ENCODE data around the gene NUDT1. TPM values are rescaled to one million over a fixed set of nuclear protein-coding genes. Genes with fewer than 3 reads are reported as not detected.

NUDT1 gene
- total RNA-seq, 1 experiment from 2014 or later = 42.2 TPM

DNA sequence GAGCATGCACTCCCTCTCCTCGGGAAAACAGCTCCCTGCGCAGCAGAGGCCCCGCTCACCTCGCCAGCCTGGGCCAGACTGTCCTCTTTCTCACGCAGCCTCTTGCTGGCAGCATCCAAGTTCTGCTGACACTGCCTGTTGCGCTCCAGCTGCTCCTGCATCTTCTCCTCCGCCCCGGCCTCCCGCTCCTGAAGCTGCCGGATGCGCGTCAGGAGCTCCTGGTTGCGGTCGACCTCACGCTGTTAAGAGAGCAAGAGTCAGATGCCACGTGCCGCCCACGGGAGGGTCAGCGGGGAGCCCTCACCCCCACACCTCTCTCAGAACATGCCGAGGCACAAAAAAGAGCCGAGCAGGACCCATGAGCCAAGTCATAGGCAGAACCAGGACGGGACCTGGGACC lies 19.5 kb upstream of the NUDT1 start:
- no peak for DNase-seq (ENCODE audit: extremely low read depth, low read depth)

DNA sequence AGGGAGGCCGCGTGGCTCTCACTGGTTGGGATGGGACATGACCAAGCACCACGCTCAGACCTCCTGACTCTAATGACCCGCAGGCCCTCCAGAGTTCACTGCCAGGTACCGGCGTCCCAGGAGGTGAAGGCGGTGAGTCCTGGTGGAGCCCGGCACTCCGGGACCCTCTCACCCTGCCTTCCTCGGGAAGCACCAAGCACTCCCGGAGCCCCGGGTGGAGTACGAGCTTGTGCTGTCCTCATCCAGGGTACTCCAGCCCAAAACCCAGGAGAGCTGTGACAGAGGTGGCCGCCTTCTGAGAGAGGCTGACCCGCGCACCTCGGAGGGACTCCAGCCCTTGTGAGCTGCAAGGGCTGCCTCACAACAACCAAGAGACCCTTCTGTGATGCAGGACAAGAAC lies 18.7 kb upstream of the NUDT1 start:
- DNase-seq (ENCODE audit: extremely low read depth, low read depth) = no peak

GRCh38 chr7:2224491-2224928 lies 17.5 kb upstream of the NUDT1 start:
- DNase-seq (ENCODE audit: extremely low read depth, low read depth) = no peak

DNA sequence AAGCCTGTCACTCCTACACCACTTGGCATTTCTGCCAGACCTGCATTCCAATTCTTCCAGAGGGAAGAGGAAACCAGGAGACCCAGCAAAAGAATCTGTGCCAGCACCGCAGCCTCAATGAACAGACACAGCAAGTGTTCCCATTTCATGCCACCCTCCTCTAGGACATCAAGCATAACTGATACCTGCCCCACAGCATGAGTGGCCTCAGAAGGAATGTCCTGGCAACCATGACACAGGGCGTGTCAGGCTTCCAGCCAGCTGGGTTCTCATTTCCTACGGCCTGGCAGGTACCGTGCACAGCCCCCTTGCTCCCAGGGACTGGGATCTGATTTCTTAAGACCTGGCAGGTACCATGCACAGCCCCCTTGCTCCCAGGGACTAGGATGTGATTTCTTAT lies 17.1 kb upstream of the NUDT1 start:
- DNase-seq (ENCODE audit: extremely low read depth, low read depth) = no peak

DNA sequence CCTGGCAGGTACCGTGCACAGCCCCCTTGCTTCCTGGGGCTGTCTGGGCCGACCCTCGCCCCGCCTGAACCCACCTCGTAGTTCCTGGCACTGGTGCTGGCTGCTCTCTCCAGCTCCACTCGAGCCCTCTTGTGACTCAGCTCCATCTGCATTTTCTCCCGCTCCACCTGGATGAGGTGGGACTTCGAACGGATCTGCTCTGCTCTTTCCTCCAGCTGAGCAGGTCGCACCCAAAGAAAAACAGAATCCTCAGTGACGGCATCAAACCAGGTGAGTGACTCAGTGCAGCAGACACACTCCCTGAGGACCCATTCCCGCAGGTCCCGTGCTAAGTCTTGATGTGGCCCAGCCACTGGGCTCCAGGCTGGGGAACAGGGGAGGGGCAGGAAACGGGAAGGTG lies 16.7 kb upstream of the NUDT1 start:
- DNase-seq (ENCODE audit: extremely low read depth, low read depth) = no peak

GRCh38 chr7:2225830-2226229 lies 16.2 kb upstream of the NUDT1 start:
- no peak for DNase-seq (ENCODE audit: extremely low read depth, low read depth)

GRCh38 chr7:2227699-2228098 lies 14.3 kb upstream of the NUDT1 start:
- no peak for DNase-seq (ENCODE audit: extremely low read depth, low read depth)

DNA sequence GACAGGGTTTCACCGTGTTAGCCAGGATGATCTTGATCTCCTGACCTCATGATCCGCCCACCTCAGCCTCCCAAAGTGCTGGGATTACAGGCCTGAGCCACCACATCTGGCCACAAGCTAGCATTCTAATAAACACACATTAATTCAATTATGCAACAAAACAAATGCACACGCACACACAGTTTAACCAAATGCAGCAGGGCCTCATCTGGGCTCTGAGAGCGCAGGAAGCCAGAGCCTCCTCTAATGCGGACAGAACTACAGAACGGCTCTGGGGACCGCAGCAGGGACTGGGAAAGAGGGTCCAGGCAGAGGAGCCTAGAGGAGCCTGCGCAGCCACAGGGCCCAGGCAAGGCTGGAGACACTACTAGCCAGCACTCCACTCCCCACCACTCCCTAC lies 13.1 kb upstream of the NUDT1 start:
- no peak for DNase-seq (ENCODE audit: extremely low read depth, low read depth)

- no peak for DNase-seq (ENCODE audit: extremely low read depth, low read depth)
Measured at GRCh38 chr7:2229467-2229866, 12.6 kb upstream of the NUDT1 start.

DNA sequence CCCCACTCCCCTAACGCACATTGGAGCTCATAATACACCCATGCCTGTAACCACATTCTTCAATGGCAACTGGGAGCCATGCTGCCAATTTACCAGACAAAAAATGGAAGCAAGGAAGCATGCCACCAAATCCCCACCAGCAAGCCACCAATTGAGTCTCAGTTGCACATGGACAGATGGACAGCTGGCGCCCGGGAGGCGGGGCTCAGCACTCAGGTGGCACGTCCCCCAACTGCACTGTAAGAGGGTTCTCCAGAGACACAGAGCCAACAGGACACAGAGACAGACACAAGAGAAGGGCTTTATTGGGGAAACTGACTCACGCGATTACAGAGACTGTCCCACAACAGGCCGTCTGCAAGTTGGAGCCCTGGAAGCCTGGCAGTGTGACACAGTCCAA lies 11.8 kb upstream of the NUDT1 start:
- no peak for DNase-seq (ENCODE audit: extremely low read depth, low read depth)

GRCh38 chr7:2230882-2231281 lies 11.1 kb upstream of the NUDT1 start:
- no peak for DNase-seq (ENCODE audit: extremely low read depth, low read depth)

DNA sequence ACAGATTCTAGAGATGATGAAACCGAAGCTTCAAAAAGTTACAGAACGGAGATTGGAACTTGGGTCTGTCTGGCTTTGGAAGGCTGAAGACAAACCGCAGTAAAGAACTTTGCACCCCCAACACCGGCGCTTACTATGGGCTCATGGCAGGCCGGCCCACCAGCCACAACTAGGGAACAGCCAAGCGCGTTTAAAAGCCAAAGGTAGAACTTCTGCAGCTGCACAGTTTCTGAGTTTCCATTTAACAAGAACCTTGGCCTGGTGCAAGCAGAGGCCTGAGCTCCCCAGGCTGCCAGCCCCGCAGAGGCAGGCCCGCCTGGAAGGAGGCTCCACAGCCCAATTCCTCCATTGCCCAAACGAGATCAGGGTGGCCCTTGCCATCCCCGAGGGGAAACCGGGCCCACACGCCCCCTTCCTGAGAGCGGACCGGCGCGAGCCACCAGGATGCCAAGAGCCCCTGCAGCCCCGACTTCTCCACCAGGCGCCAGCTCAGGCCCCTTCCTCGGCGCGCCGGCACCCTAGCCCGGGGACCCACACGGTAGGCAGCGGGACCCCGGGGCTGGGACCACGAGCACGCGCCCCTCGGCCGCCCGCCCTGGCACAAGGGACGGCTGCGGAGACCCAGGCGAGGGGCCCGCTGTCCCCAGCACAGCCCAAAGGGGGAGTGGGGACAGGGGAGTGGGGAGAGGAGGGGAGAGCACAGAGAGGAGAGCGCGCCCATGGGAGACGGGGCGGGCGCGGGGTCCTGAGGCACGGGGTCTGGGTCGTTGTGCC lies 9.8 kb upstream of the NUDT1 start:
- no peak for DNase-seq (ENCODE audit: extremely low read depth, low read depth)

DNA sequence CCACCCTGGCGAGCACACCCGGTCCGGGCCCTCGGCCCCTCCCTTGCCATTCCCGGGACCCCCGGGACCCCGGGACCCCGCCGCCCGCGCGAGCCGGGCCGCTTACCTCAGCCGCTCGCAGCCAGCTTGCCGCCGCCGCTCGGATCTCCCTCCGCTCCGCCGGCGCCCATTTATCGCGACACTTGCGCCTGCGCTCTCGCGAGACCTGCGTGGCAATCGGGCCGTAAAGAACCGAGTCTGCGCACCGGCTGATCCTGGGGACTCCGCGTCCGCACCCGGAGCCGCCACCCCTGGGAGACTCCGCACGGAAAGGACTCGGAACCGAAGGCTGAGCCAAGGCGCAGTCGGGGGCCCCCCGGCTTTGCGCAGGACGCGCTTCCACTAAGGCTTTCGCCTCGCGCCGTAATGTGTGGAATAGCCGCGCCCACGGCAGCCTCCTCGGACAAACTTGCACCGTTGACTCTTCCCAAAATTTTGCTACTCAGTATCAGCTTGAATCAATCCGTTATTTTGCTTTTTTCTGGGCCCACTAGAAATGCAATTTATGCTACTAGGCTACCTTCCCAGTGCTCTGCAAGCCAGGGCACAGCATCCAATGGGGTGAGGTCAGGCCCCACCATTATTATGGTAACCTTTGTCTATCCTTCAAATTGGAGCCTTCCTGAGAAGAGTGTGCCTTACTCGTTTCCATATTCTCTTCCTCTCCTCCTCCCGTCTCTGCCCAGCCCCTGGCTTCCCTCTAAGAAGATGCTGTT lies 9.1 kb upstream of the NUDT1 start, which contains the start of gene MAD1L1:
Gene MAD1L1 (minus strand): TSS at position 180 of the 755 bp plus-strand sequence. CDS start 2,812 bp downstream, outside the sequence.
- DNase-seq (ENCODE audit: extremely low read depth, low read depth) = peak; percentile 83

DNA sequence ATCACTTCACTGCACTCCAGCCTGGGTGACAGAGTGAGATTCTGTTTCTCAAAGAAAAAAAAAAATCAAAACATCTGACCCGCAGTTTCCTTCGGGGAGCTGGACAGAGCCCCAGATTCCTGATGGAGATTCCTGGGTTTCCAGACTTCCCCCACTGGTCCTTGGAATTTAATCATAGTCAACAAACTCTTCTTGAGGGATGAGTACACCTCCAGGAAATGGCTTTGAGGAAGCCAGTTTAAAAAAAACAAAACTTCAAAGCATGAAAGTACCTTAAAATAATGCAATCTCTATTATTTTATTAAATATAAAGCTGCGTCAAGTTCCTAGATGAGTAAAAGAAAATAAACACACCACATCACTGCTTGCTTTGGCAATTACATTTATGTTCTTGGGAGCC lies 8.1 kb upstream of the NUDT1 start:
- no peak for DNase-seq (ENCODE audit: extremely low read depth, low read depth)

- no peak for DNase-seq (ENCODE audit: extremely low read depth, low read depth)
Measured at GRCh38 chr7:2237109-2237602, 4.9 kb upstream of the NUDT1 start.

DNA sequence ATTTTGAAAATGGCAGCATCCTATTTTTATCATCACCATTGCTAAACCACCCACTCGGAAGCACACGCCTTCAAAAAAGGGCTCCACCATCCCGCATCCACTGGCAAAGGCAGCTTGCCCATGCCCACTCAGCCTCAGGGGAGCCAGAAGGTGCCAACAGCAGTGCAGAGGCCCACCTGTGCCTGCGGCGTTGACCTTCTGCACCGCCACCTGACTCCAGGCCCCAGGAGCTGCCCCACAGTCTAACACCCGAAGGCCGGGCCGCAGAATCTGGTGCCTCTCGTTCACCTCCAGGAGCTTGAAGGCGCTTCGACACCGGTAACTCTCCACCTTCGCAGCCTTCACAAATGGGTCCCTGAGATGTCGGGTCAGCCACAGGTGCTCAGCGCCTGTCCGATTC lies 2.8 kb upstream of the NUDT1 start:
- no peak for DNase-seq (ENCODE audit: extremely low read depth, low read depth)

DNA sequence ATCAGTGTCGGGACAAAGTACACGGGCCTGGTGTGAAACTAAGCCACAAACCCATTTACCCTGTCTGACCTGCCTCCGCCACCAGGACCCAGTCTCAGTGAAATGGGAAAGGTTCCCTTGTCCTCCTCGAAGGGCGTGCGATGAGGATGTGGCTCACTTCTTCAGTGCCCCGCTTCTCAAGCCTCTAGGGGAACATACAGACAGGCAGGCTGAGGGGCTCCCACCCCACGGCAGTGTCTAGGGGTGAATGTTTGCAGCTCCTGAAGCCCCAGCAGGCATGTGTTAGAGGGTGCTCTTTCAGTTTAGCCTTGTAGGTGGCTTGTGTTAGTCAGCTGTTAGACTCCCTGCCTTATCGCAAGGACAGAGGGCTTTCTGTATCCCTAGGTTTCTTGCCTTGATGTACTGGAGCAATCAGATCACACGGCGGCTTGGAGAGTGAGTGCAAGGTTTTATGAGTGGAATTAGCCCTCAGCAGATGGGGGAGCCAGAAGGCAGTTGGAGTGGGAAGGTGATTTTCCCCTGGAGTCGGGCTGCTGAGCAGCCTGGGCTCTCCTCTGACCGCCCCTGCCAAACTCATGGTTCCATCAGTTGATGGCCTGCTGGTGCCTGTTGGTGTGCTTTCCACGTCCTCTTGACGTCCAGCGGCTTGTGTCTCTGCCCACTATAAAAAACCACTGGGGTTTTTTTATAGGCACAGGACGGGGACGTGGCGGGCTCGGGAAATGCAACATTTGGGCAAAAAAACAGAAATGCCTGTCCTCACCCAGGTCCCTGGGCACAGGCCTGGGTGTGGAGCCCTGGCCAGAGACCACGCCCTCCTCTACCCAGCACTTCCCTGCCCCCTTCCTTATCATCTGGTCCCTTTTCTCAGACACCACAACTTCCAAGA lies 759 bp downstream of the NUDT1 start:
- DNase-seq (ENCODE audit: extremely low read depth, low read depth) = no peak

- DNase-seq (ENCODE audit: extremely low read depth, low read depth) = no peak
Measured at GRCh38 chr7:2243458-2243857, 1.4 kb downstream of the NUDT1 start.

GRCh38 chr7:2244404-2244995 lies 2.5 kb downstream of the NUDT1 start:
- DNase-seq (ENCODE audit: extremely low read depth, low read depth) = no peak

GRCh38 chr7:2245883-2246675 lies 4.1 kb downstream of the NUDT1 start:
- DNase-seq (ENCODE audit: extremely low read depth, low read depth) = no peak

Measured in NCI-H460 (cell line).